Measurements from ENCODE around the gene EMC6.
A peak's percentile ranks its signal among the peaks of the same experiment; 100 is the strongest.
"Not testable (repeated sequence)": the region's sequence is repeated elsewhere in the genome, so short reads cannot be mapped to it uniquely, and the experiment has no call there.

EMC6 gene

GRCh38 chr17:3682033-3682432 is 13.4 kb downstream of the EMC6 start:
- DNase-seq: no peak

- DNase-seq: peak; percentile 68
These were observed 14.5 kb downstream of the EMC6 start for GRCh38 chr17:3683054-3683511.

- no peak for DNase-seq
These were observed 16.6 kb downstream of the EMC6 start for GRCh38 chr17:3685174-3685573.

- DNase-seq: no peak
These were observed 19.5 kb downstream of the EMC6 start for GRCh38 chr17:3688027-3688553.

- no peak for DNase-seq
These were observed 20.2 kb downstream of the EMC6 start for GRCh38 chr17:3688852-3689261.

- DNase-seq: no peak
These were observed 20.9 kb downstream of the EMC6 start for GRCh38 chr17:3689262-3690093.

GRCh38 chr17:3690094-3690715 is 21.6 kb downstream of the EMC6 start:
- no peak for DNase-seq

- no peak for DNase-seq
These were observed 23.0 kb downstream of the EMC6 start for GRCh38 chr17:3691617-3692067.

GRCh38 chr17:3692346-3692745 is 23.7 kb downstream of the EMC6 start:
- DNase-seq: no peak

GRCh38 chr17:3693141-3693540 is 24.5 kb downstream of the EMC6 start:
- DNase-seq: no peak

- no peak for DNase-seq
These were observed 25.2 kb downstream of the EMC6 start for GRCh38 chr17:3693829-3694231.

- DNase-seq: no peak
These were observed 26.6 kb downstream of the EMC6 start for GRCh38 chr17:3695129-3695722.

GRCh38 chr17:3695723-3696411 is 27.3 kb downstream of the EMC6 start, which contains the start of gene P2RX5:
TSS of gene P2RX5 (minus strand) at chr17:3696155. CDS start at chr17:3696005, 150 bp downstream.
- DNase-seq: peak; percentile 66

- no peak for DNase-seq
These were observed 28.5 kb downstream of the EMC6 start for GRCh38 chr17:3697103-3697476.

GRCh38 chr17:3698139-3698538 is 29.5 kb downstream of the EMC6 start:
- DNase-seq: no peak

GRCh38 chr17:3699951-3700350 is 31.3 kb downstream of the EMC6 start:
- DNase-seq: no peak

- DNase-seq: not testable (repeated sequence)
These were observed 33.5 kb downstream of the EMC6 start for GRCh38 chr17:3702041-3702539.

GRCh38 chr17:3704931-3705717 is 36.5 kb downstream of the EMC6 start:
- DNase-seq: no peak

GRCh38 chr17:3705718-3705984 is 37.0 kb downstream of the EMC6 start:
- not testable (repeated sequence) for DNase-seq

- no peak for DNase-seq
These were observed 39.8 kb downstream of the EMC6 start for GRCh38 chr17:3708366-3708765.

- DNase-seq: peak; percentile 74
These were observed 42.4 kb downstream of the EMC6 start for GRCh38 chr17:3710951-3711383.

Data from CD4-positive, alpha-beta T cell treated with Interleukin-6 for 4 hours (primary cell).